Amniotic epithelial cell (primary cell): ENCODE data around the gene ADAM10.
"Not testable (repeated sequence)": the region's sequence is repeated elsewhere in the genome, so short reads cannot be mapped to it uniquely, and the experiment has no call there.

ENCODE experiments used
- DNase-seq: peaks from one replicate; pipeline ENCODE4 v3.0.0-alpha.2; 2010; ENCODE audit warnings: low read depth

Gene ADAM10

DNA sequence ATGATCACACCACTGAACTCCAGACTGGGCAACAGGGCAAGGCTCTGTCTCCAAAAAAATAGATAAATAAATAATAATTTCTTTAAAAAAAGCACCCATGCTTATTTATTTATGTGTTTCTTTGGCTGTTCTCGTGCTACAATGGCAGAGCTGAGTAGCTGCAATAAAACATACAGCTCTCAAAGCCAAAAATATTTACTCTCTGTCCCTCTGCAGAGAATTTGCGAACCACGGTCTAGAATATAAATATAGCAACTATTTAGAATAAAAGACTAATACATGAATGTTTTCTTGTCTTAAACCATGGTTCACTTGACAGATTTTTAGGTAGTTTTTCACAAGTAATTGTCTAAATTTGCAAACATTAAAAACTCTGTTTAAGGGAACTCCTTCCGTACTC lies 72.7 kb downstream of the ADAM10 start:
- no peak for DNase-seq

DNA sequence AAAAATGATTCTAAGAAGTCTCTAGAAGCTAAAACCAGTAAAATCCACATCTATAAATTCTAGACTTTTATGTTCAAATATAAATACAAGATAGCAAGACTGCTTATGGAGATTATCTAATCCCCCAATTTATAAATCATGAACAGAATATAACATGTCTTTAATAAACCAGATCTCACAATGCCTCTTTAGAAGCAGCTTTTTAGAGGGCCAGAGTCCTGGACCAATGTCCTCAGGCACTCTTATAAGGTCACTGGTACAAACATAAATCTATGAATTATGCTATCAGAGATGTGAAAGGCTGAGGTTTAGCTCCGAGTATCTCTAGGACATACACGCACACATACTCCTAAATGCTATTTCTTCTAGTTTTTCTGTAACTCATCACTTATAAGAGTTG lies 78.3 kb downstream of the ADAM10 start:
- no peak for DNase-seq

DNA sequence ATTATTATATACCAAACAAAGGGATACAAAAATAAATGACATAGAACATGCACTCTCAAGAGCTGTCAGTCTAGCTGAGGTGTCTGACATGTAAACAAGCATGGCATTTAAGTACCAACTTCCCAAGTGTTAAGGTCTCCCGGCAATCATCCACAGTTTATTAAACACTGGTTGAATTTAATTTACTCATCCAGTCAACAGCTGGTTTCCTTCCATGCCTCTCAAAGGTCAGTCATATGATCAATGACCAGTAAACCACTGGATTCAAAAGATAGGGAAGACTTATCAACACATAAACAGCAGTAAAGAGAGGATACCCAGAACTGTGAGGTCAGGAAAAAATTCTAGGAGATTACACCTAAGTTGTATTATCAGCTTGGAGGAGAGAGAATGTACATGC lies 80.4 kb downstream of the ADAM10 start:
- DNase-seq: peak; percentile 32

DNA sequence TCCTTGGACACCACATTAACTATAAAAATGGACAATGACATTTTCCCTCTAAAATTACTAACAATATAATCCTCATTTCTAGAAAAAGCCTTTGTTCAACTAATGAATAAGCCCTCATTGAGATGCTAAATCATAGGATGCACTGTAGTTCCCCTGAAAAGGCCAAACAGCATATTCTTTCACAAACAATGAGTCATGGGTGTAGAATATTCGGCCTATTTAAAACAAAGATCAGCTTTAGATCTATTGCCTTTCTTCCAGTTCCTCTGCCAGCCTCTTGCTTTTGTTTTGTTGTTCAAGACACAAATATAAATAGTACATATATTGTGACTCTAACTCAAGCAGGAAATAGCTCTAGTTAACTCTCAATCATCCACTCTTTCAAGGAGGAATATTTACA lies 82.5 kb downstream of the ADAM10 start:
- peak; percentile 40 for DNase-seq

DNA sequence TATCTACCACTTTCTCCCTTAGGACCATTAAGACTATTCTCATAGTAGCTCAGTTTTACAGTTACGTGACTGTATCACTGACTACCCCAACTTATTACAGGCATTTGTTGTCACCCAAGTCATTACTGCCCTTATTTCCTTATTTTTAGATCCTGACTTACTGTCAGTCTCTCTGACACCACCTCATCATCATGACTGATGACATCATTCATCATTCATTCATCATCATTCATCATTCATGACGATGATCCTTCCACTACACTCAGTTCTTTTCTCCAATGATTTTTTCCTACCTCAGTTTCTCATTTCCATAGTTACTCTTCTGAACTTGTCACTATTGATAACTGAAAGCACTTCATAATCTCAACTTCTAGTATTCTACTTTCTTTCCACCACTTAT lies 83.8 kb downstream of the ADAM10 start:
- DNase-seq: no peak

DNA sequence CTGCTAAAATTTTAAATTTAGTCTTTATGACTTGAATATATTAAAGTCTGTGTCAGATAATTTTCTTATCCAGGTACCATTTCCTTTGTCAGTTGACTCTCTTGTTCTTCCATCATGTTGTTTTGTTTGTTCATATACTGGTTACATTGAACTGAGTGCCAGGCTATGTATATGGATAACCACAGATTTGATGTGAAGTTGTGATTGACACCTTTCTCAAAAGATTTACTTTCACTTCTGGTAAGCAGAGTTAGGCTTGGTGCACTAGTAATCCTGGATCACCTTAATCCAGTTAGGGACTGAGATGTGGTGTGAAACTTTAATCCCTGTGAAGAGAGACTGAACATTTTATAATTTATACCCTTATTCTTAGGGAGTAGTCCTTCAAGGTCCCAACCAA lies 99.4 kb downstream of the ADAM10 start:
- DNase-seq: no peak

DNA sequence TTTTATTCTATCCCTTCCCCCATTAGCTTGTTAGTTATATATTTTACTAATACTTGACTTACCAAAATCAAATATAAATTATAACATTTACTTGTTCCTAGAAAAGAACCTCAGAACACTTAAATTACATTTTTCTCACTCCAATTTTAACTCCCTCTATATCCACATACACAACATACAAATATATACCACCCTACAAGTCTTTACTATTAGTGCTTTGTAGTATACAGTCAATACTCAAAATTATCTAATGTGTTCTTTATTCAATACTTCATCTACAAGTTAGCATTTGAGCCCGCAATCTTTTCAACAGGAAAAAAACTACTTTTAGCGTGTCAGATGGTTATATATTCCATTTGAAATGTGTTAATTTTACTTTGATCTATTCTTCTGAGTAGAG lies 100.3 kb downstream of the ADAM10 start:
- DNase-seq: no peak

DNA sequence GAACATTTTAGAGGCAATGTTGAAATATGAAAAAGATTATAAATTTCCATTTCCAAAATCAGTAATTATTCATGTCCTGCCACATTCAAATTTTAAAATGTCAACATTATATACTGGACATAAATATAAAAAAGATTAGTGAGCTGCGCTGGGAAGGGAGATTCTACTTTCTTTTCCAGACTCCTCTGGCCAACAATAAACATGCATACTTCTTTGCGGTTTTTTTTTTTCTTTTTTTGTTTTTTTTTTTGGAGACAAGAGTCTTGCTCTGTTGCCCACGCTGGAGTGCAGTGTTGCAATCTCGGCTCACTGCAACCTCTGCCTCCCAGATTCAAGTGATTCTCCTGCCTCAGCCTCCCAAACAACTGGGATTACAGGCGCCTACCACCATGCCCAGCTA lies 105.5 kb downstream of the ADAM10 start:
- peak; percentile 53 for DNase-seq

DNA sequence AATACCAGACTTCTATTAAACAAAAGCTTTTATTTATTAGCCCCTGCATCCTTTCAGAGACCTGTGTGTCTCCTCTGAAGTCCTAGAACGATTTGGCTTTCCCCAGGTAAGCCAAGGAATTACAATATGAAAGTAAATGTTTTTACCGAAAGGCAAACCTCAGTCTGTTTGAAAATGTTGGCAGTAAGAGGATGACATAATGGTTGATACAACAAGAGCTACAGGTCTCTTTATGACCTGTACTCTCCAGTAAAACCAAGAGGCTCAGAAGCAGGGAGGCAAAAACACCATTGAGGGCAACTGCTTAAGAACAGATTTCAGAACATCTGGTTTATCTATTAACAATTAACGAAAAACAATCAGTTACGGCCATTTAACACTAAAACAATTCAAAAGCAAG lies 107.8 kb downstream of the ADAM10 start:
- DNase-seq: no peak

DNA sequence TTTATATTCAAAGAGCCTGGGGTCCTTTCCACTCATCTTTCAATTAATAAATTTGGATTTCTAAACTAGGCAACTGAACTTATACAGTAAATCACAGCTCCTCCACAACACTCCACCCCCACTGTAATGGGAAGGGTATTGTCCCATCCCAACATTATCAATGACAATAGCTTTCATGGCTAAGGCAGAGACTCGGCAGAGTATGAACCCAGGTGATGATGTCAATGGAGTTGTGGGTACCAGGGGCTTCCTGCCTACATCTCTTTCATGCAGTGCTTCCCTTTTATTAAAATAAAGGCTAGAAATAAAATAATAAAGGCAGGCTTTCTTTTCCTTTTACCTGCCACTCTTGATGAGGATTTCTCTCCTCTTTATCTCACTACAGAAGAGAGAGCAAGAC lies 109.5 kb downstream of the ADAM10 start:
- no peak for DNase-seq

DNA sequence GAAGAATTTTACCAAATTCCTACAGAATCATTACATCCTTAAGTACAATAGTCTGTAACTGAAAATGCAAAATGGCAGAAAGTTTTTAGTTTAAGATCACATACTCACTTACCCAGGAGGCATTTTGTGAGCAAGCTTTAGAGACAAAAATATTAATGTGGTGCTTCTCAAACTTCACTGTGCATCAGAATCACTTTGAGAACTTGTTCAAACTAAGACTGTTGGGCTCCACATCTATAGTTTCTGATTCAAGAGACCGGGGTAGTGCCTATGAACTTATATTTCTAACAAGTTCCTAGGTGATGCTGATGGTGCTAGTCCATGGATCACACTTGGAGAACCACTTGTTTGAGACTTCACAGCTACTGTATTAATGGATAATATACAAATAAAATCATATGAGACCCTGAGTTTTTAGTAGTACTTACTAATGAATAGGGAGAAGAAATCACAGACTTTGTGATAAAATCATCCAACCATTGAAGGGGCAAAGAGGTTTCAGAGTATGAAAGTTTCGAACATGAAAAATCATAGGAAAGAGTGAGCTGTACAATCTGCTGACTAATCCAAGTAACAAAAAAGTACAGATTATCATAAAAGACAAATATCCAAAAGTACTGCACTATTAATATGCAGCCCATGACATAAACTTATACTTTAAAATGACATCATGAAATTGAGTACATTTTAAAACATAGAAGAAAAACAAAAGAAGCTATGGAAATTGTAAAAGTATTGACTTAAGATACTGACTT lies 110.3 kb downstream of the ADAM10 start:
- no peak for DNase-seq

DNA sequence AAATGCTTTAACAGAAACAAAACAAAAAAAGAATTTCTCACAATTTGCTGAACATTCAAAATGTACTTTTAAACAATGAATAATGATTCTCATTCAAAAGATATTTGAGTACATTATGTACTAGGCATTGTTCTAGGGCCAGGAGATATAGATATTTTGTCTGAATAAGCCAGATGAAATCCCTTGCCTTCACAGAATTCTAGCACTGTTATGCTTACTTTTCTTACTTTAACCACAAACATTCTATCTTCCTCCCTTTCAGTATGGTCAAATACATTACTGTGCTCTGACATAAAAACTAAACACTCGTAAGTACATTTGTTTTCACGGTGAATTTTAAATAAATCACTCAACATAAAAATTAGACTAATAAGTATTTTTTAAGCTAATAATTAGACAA lies 116.7 kb downstream of the ADAM10 start:
- DNase-seq: peak; percentile 92

DNA sequence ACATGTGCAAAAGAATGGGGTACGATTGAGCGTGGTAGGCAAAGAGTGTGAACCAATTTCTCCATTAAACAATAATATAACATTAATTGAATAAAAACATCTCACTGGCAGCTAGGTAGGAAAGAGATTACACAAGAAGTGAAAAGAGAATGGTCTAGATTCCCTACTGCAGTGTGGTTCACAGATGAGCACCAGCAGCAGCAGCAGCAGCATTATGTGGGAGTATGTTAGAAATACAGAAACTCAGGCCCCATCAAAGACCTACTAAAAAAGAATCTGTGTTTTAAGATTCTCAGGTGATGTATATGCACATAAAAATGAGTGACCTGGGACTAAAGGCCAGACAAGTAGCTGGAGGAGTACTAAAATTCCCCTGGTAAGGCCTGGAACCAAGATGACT lies 118.2 kb downstream of the ADAM10 start:
- DNase-seq: peak; percentile 33

DNA sequence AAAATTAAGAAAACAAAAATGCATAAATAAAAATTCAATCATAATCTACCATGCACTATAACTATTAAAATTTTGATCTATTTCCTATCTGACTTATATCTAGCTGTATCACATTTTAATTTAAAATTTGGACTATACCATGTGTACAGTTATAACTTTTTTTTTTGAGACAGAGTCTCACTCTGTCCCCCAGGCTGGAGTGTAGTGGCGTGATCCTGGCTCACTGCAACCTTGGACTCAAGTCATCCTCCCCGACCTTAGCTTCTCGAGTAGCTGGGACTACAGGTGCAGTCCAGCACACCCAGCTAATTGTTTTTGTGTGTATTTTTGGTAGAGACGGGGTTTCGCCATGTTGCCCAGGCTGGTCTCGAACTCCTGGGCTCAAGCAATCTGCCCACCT lies 119.9 kb downstream of the ADAM10 start:
- DNase-seq: no peak

DNA sequence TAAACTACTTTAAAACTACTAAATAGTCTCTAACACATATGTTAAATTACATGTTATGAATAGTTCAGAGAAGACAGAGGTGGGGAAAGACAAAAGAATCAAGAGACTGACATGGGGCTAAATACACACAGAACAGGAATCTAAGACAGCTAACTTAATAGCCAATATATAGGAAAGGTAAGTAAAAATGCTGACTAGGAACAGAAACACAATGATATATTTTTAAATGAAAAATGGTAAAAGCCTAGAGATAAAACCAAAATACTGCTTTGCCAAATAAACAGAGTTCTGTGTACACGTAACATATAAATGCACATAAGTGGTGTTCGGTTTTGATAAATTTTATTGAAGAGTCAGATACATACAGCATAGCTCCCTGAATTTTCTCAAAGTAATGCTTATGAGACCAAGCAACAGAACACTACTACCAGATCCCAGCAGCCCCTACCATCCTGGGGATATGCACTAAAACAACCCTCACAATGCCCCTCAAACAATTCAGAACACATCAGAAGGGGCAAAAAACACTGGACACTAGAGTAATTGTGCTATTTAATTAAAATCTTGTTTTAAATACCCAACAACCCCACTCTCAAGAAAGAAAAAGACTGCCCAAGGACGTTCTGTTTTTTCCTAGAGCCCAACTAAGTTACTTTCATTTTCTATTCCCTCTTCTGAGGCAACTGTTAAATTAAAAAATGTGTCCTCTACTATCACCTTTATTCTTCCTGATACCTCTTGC lies 121.1 kb downstream of the ADAM10 start:
- DNase-seq: no peak

DNA sequence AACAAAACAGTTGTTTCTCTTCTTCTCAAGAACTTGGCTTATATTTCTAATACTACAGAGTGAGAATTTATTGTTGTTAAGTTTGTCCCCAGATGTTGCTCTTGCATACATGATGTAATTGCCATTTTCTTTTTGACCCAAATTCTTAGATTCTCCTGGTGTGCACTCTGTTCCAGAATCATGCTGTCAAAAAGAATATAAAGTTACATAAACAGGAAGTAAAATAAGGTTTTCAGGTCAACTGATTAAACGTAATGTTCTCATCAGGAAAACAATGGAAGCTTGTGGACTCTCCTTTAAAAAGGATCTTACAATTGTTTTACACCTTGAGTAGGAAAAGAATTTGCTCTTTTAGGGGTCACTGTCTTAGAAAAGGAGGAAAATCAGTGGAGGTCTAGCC lies 121.8 kb downstream of the ADAM10 start:
- peak; percentile 32 for DNase-seq

DNA sequence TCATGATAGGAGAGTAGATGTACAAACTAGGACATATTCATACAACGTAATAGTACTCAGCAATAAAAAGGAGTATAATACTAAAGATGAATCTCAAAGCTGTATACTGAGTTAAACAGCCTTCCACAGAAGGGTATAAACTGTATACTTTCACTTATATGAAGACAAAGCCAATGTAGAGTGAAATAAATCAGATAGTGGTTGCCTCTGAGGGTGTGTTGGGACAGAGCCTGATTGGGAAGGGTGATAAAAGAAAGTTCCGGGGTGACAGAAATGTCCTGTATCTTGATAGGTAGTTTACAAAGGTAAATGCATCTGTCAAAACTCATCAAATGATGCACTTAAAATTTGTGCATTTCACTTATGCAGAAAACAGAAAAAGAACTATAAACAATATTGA lies 122.5 kb downstream of the ADAM10 start:
- no peak for DNase-seq

DNA sequence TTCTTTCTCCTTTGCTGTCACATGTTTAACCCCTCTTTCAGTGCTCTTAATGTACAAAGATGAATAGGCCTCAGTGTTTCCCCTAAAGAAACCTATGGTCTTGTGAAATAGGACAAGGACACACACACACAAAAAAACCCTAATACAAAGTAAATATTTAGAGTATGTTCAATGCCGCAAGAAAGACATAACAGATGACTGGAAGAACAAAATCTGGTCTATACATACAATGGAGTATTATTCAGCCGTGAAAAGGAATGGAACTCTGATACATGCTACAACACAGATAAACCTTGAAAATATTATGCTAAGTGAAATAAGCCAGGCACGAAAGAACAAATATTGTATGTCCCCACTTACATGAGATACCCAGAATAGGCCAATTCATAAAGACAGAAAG lies 123.1 kb downstream of the ADAM10 start:
- DNase-seq: no peak

DNA sequence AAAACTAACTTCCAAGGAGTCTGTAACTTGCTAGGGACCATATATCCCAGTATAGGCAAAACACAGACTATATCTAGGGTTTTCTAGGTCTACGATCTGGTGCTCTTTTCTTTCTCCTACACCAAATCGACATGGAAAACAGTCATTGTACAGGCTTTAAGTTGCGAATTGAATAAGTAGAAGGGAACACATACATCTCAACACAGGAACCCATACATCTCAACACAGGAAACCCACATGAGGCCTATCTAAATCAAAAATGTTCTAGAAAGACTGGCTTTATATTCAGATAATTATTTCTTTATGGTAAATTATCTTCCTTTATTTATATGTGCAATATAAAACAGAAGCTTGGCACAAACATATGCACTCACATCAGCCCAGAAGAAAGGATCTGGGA lies 126.6 kb downstream of the ADAM10 start:
- no peak for DNase-seq

DNA sequence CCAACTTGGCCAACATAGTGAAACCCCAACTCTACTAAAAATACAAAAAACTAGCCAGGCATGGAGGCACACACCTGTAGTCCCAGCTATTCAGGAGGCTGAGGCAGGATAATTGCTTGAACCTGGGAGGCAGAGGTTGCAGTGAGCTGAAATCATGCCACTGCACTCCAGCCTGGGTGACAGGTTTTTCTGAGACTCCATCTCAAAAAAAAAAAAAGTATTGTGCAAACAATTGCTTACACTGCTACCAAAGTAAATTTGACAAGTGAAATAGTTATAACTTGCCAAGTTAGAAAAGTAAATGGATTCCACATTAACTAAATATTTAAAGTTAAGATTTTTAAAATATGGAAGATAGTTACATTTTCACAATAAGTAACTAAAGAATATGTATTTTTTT lies 129.2 kb downstream of the ADAM10 start:
- not testable (repeated sequence) for DNase-seq

DNA sequence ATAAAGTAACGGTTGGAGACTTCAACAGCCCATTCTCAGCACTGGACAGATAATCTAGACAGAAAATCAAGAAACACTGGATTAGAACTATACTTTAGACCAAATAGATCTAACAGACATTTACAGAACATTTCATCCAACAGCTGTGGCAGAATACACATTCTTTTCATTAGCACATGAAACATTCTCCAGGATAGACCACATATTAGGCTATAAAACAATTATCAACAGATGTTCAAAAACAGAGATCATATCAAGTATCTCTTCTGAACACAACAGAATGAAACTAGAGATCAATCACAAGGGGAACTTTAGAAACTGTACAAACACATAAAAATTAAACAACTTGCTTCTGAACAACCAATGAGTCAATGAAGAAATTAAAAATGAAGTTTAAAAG lies 133.3 kb downstream of the ADAM10 start:
- DNase-seq: no peak

DNA sequence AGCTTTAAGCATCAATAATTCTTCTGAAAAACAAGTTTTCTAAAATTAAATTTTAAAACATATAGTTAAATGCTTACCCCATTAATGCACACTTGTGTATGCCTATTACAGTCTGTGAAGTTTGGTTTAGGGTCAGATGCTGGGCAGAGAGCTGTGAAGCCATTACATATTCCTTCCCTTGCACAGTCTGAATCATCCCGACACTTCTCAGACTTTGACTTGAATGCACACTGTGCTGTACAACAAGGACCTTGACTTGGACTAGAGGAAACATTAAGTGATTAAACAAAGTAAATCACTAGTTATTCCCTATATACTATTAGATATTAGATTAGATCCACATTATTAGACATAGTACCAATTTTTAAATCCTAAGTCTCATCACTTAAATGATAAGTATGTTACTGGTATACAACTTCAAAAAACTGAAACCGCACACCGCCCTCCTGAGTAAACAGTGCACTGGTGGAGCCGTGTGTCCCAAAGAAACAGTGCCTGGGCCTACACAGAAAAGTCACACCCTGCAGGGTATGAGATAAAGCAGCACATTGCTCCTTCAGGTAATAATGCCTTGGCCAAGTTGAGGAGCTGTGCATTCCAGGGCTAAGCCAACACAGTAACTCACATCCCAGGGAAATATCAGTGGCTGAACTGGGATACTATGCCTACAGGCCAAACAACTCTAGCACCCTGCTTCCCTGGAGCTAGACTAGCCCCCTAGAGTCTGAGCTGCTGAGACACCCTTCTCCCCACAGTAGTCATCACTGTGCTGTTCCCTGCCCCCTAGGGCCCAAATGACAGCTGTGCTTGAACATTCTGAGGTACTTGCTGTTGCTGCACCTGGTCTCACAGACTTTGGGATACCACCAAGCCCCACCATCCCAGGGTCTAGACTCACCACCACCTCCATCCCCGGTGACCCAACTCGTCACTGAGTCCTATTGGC lies 137.5 kb downstream of the ADAM10 start:
- DNase-seq: peak; percentile 44

DNA sequence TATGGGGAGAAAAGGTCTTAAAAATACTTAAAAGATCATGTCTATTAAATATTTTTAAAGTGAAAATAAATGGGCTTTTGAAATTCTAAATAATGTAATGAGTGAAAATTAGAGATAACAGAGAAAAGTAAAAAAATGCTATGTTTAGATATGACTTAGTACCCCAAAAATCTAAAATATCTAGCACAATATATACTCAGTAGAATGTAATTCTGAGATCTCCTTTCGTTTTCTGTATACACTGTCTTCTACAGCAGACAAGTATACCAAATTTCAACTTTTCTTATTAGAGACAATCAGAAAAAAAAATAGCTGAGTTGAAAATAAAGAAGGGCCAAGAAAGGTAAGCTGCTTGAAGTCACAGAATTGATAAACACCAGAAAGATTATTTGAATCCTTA lies 140.8 kb downstream of the ADAM10 start:
- DNase-seq: peak; percentile 40
